IPS-20b (cell line): ENCODE data around the gene TMEM174.
"Not testable (repeated sequence)": the region's sequence is repeated elsewhere in the genome, so short reads cannot be mapped to it uniquely, and the experiment has no call there.

Source experiments
- H3K27ac ChIP-seq: one replicate; pipeline ENCODE4 v1.5.1; 2013; ENCODE audit warnings: low read length
- H3K27me3 ChIP-seq: 2 replicates; pipeline ENCODE4 v1.6.1; 2013; ENCODE audit warnings: mild to moderate bottlenecking, low read length, inconsistent platforms; ENCODE audit not compliant: insufficient read depth
- H3K36me3 ChIP-seq: 2 replicates; pipeline ENCODE4 v1.6.1; 2013; ENCODE audit warnings: low read depth, mild to moderate bottlenecking, inconsistent platforms, low read length, moderate library complexity; ENCODE audit not compliant: insufficient read depth
- H3K4me1 ChIP-seq: 2 replicates; pipeline ENCODE4 v1.6.1; 2013; ENCODE audit warnings: mild to moderate bottlenecking, control low read depth, inconsistent platforms, low read length, moderate library complexity; ENCODE audit not compliant: insufficient read depth
- H3K4me3 ChIP-seq: 2 replicates; pipeline ENCODE4 v1.5.1; 2013; ENCODE audit warnings: mild to moderate bottlenecking, low read length, inconsistent platforms
- H3K9ac ChIP-seq: 2 replicates; pipeline ENCODE4 v1.6.1; 2013; ENCODE audit warnings: low read depth, mild to moderate bottlenecking, inconsistent platforms, low read length, moderate library complexity
- H3K9me3 ChIP-seq: 2 replicates; pipeline ENCODE4 v1.6.1; 2013; ENCODE audit warnings: mild to moderate bottlenecking, low read depth, low read length, inconsistent platforms; ENCODE audit not compliant: insufficient read depth

The TMEM174 gene

DNA sequence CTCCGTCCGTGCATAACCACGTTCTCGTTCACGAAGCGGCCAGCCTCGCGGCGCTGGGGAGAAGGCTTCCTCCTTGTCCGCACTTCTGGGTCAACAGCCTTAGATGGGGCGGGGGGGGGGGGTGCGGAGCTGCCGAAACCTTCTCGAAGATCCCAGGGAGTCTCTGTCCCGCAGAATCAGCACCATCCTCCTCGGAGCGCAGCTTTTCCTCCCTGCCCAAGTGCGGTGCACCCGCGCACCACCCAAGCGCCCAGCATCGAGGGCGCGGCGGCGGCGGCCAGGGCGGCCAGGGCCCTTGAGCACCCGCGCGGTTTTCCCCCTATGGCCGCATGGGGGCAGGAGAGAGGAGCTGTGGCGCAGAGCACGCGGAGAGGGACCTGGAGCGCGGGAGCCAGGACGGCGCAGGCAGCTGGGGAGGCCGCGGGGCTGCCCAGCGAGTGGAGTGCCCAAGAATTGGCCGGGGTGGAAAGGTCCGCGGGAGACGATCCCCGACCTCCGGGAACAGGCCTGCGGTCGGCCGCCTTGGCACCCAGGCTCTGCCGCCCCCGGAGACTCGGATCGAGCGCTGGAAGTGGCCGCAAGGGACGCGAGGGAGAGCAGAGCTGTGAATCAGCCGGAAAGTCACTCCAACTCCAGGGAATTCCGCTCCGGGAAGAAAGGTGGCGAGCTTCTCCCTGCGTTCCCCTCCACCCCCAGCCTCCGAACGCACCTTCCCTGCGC is 43.1 kb downstream of the TMEM174 start:
- Histone ChIP-seq H3K9ac (peak overlapping the region; percentile 75; the same call in 1 of the 2 replicates), H3K9me3 (no peaks in the 10 kb centered on the region), H3K4me3 (peak overlapping the region; percentile 74), H3K4me1 (peaks cover 23% of the 10 kb centered on the region), H3K36me3 (no peaks in the 10 kb centered on the region), H3K27me3 (peaks cover 70% of the 10 kb centered on the region), H3K27ac (no peak overlapping the region)

- Histone ChIP-seq H3K9ac (no peak overlapping the region), H3K27ac (no peak overlapping the region), H3K4me1 (peaks cover 17% of the 10 kb centered on the region), H3K36me3 (no peaks in the 10 kb centered on the region), H3K9me3 (no peaks in the 10 kb centered on the region), H3K4me3 (no peak overlapping the region), H3K27me3 (peaks cover 90% of the 10 kb centered on the region)
These were observed 45.7 kb downstream of the TMEM174 start for GRCh38 chr5:73218552-73219171.

- H3K27me3 ChIP-seq = peaks cover 90% of the 10 kb centered on the region
- not testable (repeated sequence) for H3K27ac ChIP-seq, H3K36me3 ChIP-seq, H3K4me3 ChIP-seq, H3K9me3 ChIP-seq, H3K9ac ChIP-seq
- H3K4me1 ChIP-seq = peaks cover 12% of the 10 kb centered on the region
These were observed 46.3 kb downstream of the TMEM174 start for GRCh38 chr5:73219336-73219735.

GRCh38 chr5:73221161-73221560 is 48.2 kb downstream of the TMEM174 start:
- H3K27ac ChIP-seq = no peak overlapping the region
- H3K4me3 ChIP-seq = no peak overlapping the region
- no peaks in the 10 kb centered on the region for H3K36me3 ChIP-seq
- H3K4me1 ChIP-seq = no peaks in the 10 kb centered on the region
- H3K27me3 ChIP-seq = peaks cover 90% of the 10 kb centered on the region
- H3K9ac ChIP-seq = no peak overlapping the region
- H3K9me3 ChIP-seq = no peaks in the 10 kb centered on the region

DNA sequence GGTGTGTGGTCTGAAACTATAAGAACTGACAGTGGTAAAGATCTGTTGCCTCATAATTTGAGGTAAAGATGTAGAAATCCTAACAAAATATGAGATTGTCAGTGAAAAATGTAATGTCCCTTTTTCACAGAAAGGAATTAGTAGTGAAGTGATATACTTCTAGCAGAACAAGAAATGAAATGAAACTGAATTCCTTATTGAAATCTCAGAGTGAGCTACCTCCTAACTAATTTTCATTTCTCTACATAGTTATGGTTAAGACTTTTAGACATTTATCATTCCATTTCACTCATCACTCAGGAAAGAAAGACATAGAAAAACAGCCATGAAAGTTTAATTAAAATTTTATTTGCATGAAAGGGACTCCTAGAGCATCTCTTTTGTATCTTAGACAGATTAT is 48.7 kb downstream of the TMEM174 start:
- Histone ChIP-seq H3K4me1 (no peaks in the 10 kb centered on the region), H3K27ac (no peak overlapping the region), H3K4me3 (no peak overlapping the region), H3K27me3 (peaks cover 90% of the 10 kb centered on the region), H3K9ac (no peak overlapping the region), H3K9me3 (no peaks in the 10 kb centered on the region), H3K36me3 (no peaks in the 10 kb centered on the region)

- no peaks in the 10 kb centered on the region for H3K36me3 ChIP-seq
- no peak overlapping the region for H3K27ac ChIP-seq
- H3K27me3 ChIP-seq = peaks cover 89% of the 10 kb centered on the region
- no peaks in the 10 kb centered on the region for H3K4me1 ChIP-seq
- no peak overlapping the region for H3K4me3 ChIP-seq
- no peaks in the 10 kb centered on the region for H3K9me3 ChIP-seq
- H3K9ac ChIP-seq = no peak overlapping the region
These were observed 49.2 kb downstream of the TMEM174 start for GRCh38 chr5:73222173-73222572.
